ENCODE measurements around the gene KRTAP9-4.
"Not testable (repeated sequence)": the region's sequence is repeated elsewhere in the genome, so short reads cannot be mapped to it uniquely, and the experiment has no call there.

KRTAP9-4 gene, protein sequence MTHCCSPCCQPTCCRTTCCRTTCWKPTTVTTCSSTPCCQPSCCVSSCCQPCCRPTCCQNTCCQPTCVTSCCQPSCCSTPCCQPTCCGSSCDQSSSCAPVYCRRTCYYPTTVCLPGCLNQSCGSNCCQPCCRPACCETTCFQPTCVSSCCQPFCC

DNA sequence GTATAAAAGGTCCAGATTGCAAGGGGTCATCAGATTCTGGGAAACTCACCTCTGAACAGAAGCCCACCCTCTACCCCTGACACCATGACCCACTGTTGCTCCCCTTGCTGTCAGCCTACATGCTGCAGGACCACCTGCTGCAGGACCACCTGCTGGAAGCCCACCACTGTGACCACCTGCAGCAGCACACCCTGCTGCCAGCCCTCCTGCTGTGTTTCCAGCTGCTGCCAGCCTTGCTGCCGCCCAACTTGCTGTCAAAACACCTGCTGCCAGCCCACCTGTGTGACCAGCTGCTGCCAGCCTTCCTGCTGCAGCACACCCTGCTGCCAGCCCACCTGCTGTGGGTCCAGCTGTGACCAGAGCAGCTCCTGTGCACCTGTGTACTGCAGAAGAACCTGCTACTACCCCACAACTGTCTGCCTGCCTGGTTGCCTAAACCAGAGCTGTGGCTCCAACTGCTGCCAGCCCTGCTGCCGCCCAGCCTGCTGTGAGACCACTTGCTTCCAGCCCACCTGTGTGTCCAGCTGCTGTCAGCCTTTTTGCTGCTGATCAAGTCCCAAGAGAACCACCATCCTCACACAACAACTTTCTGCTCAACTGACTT is at the start of gene KRTAP9-4:
Gene KRTAP9-4, plus strand, starts transcription at position 51 of the 604 bp plus-strand sequence. Its CDS starts 34 bp downstream, at position 85.
- not testable (repeated sequence) for H3K4me3 ChIP-seq (ENCODE audit: low read depth, low read length); DNase-seq (ENCODE audit: low read depth)

DNA sequence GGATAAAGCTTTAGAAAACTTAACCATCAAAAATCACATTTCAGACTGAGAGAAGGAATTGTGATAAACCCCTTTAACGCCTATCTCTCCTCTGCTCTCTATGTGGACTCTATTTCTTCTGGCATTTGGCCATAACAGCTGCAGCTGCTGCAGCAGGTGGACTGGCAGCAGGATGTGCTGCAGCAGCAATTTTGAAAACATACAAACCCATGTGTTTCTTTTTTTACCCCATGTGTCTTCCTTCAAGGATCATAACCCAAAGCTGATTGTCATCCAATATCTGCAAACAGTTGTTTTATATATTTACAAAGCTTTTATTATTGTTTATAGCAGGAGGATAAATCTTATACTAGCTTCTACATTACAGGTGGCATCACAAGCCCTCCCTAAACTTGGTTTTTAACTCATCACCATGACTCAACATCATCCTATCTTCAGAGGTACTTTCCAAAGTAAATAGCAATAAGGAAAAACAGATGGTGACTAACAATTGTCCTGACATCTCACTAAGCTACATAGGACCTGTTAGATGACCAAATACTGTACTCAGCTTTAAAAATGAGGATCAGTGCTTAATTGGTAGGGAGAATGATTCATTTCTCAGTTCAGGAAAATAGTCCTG is 37.5 kb upstream of the KRTAP9-4 start:
- TF ChIP-seq, protein P1, sequence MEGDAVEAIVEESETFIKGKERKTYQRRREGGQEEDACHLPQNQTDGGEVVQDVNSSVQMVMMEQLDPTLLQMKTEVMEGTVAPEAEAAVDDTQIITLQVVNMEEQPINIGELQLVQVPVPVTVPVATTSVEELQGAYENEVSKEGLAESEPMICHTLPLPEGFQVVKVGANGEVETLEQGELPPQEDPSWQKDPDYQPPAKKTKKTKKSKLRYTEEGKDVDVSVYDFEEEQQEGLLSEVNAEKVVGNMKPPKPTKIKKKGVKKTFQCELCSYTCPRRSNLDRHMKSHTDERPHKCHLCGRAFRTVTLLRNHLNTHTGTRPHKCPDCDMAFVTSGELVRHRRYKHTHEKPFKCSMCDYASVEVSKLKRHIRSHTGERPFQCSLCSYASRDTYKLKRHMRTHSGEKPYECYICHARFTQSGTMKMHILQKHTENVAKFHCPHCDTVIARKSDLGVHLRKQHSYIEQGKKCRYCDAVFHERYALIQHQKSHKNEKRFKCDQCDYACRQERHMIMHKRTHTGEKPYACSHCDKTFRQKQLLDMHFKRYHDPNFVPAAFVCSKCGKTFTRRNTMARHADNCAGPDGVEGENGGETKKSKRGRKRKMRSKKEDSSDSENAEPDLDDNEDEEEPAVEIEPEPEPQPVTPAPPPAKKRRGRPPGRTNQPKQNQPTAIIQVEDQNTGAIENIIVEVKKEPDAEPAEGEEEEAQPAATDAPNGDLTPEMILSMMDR (conservative IDR thresholded peaks at IDR 0.05; ENCODE audit: low read depth, low read length) = no peak
- DNase-seq (ENCODE audit: low read depth) = peak; percentile 8
- no peak overlapping the region for H3K4me3 ChIP-seq (ENCODE audit: low read depth, low read length)

DNA sequence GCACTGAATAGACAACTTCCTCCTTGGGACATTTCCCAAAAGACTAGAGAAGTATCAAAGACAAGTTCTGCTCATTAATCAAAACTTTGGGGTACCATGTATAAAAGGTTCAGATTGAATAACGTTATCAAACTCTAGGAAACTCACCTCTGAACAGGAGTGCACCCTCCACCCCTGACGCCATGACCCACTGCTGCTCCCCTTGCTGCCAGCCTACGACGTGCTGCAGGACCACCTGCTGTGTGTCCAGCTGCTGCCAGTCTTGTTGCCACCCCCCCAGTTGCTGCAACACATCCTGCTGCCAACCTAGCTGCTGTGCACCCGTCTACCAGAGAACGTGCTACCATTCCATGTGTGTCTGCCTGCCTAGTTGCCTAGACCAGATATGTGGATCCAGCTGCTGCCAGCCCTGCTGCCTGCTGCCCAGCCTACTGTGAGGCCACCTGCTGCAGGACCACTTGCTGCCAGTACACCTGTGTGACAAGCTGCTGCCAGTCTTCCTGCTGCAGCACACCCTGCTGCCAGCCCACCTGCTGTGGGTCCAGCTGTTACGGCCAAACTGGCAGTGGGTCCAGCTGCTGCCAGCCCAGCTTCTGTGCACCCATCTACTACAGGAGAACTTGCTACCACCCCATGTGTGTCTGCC is 36.8 kb upstream of the KRTAP9-4 start:
- no peak for DNase-seq (ENCODE audit: low read depth)
- TF ChIP-seq, protein P1 (conservative IDR thresholded peaks at IDR 0.05; ENCODE audit: low read depth, low read length) = no peak
- H3K4me3 ChIP-seq (ENCODE audit: low read depth, low read length) = no peak overlapping the region

DNA sequence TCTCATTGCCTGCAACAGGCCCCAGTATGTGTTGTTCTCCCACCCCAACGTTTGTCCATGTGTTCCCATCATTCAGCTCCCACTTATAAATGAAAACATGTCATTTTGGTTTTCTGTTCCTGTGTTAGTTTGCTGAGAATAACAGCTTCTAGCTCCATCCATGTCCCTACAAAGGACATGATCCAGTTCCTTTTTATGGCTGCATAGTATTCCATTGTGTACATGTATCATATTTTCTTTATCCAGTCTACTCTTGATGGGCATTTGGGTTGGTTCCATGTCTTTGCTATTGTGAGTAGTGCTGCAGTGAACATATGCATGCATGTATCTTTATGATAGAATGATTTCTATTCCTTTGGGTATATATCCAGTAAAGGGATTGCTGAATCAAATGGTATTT is 33.8 kb upstream of the KRTAP9-4 start:
- no peak overlapping the region for H3K4me3 ChIP-seq (ENCODE audit: low read depth, low read length)
- TF ChIP-seq, protein P1 (conservative IDR thresholded peaks at IDR 0.05; ENCODE audit: low read depth, low read length) = no peak
- no peak for DNase-seq (ENCODE audit: low read depth)

DNA sequence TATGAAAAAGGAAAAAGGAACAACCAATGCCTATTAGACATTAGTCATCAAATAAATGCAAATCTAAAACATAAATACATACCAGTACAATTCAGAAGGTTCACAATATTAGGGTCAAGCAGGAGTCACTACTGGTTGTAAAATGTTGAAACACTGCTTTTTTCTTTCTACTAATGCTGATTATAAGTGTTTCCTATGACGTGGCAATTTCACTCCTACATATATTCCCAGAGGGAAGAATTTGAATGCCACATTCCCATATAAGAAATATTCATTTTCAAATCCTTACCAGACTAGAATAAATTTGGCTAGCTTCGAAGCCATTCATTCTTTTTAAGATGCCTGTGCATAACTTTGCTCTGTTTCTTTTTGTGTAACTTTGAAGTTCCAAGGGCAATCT is 25.7 kb upstream of the KRTAP9-4 start:
- TF ChIP-seq, protein P1 (conservative IDR thresholded peaks at IDR 0.05; ENCODE audit: low read depth, low read length) = no peak
- no peak for DNase-seq (ENCODE audit: low read depth)
- no peak overlapping the region for H3K4me3 ChIP-seq (ENCODE audit: low read depth, low read length)

DNA sequence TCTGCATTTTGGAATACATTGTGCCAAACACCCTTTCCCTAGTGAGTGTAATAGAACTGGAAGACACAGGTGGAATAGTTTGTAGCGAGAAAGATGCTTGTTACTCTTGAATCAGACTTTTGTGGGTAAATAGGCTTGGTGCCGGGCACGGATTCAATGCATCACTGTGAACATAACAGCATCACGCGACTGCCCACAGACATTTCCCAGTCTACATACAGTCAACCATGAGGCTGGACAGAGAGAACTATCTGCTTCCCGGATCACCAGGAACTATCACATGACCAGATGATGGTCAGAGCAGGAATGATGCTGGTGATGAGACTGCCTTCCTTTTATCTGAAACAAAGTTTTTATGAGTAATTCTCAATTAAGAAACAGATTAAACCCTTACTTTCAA is 23.4 kb upstream of the KRTAP9-4 start:
- no peak overlapping the region for H3K4me3 ChIP-seq (ENCODE audit: low read depth, low read length)
- no peak for DNase-seq (ENCODE audit: low read depth)
- TF ChIP-seq, protein P1 (conservative IDR thresholded peaks at IDR 0.05; ENCODE audit: low read depth, low read length) = no peak

DNA sequence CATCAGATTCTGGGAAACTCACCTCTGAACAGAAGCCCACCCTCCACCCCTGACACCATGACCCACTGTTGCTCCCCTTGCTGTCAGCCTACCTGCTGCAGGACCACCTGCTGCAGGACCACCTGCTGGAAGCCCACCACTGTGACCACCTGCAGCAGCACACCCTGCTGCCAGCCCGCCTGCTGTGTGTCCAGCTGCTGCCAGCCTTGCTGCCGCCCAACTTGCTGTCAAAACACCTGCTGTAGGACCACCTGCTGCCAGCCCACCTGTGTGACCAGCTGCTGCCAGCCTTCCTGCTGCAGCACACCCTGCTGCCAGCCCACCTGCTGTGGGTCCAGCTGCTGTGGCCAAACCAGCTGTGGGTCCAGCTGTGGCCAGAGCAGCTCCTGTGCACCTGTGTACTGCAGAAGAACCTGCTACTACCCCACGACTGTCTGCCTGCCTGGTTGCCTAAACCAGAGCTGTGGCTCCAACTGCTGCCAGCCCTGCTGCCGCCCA is 22.8 kb upstream of the KRTAP9-4 start, which contains the start of gene KRTAP9-2:
Gene KRTAP9-2, plus strand, starts transcription at position 51 of the 498 bp plus-strand sequence. Its CDS starts 7 bp downstream, at position 58.
- not testable (repeated sequence) for H3K4me3 ChIP-seq (ENCODE audit: low read depth, low read length); DNase-seq (ENCODE audit: low read depth)

All from choroid plexus epithelial cell (primary cell).